Testis (tissue), 2 donors: ENCODE measurements around the gene TARM1.

ENCODE experiments used
- POLR2A ChIP-seq: fragments of 450-650 bp; IDR thresholded peaks from one replicate; pipeline ENCODE4 v1.6.1; 2017; ENCODE audit warnings: antibody characterized with exemption, mild to moderate bottlenecking, moderate library complexity
- TF ChIP-seq, protein P1 (sequence below), 3 experiments: fragments of 450-650 bp in 2 of 3; fragments of 200-600 bp in 1 of 3; sonication (generic) in 1 of 3; IDR thresholded peaks; one replicate each; pipeline ENCODE4 v1.5.1; 2016 to 2019; ENCODE audit warnings: antibody characterized with exemption in 3 of 3, mild to moderate bottlenecking in 2 of 3, moderate library complexity in 1 of 3

GRCh38 chr19:54099190-54099902 lies 18.2 kb upstream of the TARM1 start:
- TF ChIP-seq, protein P1, sequence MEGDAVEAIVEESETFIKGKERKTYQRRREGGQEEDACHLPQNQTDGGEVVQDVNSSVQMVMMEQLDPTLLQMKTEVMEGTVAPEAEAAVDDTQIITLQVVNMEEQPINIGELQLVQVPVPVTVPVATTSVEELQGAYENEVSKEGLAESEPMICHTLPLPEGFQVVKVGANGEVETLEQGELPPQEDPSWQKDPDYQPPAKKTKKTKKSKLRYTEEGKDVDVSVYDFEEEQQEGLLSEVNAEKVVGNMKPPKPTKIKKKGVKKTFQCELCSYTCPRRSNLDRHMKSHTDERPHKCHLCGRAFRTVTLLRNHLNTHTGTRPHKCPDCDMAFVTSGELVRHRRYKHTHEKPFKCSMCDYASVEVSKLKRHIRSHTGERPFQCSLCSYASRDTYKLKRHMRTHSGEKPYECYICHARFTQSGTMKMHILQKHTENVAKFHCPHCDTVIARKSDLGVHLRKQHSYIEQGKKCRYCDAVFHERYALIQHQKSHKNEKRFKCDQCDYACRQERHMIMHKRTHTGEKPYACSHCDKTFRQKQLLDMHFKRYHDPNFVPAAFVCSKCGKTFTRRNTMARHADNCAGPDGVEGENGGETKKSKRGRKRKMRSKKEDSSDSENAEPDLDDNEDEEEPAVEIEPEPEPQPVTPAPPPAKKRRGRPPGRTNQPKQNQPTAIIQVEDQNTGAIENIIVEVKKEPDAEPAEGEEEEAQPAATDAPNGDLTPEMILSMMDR (IDR thresholded peaks at IDR 0.05) = no peak
- no peak for TF ChIP-seq POLR2A
